Activated gamma-delta T cell treated with Interleukin-2 at 50 U/mL for 16 hours (primary cell): Measurements from ENCODE around the gene FGF6.
"Not testable (repeated sequence)": the region's sequence is repeated elsewhere in the genome, so short reads cannot be mapped to it uniquely, and the experiment has no call there.

Experiments used
- DNase-seq: peaks from one replicate; pipeline ENCODE4 v3.0.0-alpha.2; 2020

Gene FGF6, protein sequence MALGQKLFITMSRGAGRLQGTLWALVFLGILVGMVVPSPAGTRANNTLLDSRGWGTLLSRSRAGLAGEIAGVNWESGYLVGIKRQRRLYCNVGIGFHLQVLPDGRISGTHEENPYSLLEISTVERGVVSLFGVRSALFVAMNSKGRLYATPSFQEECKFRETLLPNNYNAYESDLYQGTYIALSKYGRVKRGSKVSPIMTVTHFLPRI

DNA sequence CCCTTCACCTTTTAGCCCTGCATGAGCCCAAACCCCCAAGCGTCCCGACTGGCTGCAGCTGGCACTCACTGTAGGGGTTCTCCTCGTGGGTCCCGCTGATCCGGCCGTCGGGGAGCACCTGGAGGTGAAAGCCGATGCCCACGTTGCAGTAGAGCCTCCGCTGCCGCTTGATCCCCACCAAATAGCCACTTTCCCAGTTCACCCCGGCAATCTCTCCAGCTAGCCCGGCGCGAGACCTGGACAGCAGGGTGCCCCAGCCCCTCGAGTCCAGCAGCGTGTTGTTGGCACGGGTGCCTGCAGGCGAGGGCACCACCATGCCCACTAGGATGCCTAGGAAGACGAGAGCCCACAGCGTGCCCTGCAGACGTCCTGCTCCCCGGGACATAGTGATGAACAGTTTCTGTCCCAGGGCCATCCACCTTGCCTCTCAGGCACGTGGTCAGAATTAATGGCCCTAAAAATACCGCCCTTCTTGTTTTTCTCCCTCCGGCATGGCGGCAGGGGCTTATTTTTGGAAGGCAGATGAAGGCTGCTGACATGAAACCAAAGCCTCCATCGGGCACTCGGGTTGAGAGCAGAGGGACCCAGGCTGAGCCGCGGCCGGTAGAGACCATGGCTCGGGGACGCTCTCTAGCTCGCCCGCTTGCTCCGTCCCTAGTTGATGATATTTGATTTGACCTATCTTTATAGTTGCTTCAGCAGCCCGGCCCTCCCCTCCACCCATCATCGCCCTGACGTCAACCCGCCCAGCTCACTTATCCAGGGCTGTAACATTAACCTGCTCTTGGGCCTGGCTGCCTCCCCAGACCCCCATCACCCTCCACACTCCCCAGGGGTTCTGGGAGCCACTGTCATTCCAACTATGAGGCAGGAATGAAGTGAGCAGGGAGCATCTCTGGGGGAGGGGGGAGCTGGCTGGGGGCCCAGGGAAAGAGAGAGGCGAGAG lies at the start of gene FGF6:
TSS of gene FGF6 (minus strand) at position 660 of the 946 bp plus-strand sequence. CDS start at position 415, 245 bp downstream.
- DNase-seq: no peak

DNA sequence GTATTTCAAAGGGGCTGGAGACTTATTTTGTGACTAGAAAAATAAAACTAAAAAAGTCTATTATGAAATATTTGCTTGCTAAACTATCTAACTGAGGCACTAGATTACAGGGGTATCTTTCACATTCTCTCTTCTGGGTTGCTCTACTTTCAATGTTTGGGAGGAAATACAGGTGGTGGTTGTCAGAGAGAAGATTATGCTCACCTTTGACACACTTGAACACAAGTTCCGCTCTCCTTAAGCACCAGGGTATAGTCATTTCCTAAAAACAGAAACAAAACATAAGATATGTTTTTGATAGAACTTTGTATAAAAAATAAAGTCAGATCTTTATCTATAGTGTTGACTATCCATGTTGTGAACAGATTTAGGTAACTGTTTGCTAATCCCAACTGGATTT lies 45.4 kb upstream of the FGF6 start:
- DNase-seq: no peak

DNA sequence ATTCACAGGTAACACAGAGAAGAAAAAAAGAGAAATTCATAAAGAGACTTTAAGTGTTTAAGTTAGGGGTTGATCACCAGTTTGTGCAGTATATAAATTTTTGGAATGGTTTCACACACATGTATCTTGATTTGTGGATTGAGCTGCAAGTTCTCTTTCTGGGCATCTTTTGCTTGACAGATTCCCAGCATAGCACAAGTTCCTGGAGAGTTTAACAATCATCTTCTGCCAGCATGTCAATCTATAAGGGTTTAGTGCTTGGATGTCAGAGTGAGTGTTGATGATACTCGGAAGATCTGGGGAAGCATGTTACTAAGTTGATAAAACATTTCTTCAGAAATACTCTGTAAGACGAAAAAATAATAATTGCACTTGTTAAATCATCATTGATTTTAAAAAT lies 43.9 kb upstream of the FGF6 start:
- no peak for DNase-seq

DNA sequence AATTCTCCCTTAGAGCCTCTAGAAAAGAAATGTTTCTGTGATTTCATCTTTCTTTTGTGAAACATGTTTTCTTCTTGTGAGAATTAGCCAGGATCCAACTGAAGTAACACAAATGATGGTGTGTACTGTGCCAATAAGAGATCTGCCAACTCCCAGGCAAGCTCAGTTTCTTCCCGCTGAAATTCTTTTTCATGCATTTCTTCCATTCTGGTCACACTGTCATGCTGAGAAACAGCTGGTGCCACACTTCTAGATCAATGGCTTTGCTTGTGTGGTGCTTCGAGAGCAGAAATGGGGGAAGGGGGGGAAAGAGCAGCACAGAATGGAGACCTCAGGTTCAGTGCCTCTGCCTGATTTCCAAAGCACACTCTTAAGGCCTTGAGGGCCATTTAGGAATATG lies 41.4 kb upstream of the FGF6 start:
- DNase-seq: no peak

DNA sequence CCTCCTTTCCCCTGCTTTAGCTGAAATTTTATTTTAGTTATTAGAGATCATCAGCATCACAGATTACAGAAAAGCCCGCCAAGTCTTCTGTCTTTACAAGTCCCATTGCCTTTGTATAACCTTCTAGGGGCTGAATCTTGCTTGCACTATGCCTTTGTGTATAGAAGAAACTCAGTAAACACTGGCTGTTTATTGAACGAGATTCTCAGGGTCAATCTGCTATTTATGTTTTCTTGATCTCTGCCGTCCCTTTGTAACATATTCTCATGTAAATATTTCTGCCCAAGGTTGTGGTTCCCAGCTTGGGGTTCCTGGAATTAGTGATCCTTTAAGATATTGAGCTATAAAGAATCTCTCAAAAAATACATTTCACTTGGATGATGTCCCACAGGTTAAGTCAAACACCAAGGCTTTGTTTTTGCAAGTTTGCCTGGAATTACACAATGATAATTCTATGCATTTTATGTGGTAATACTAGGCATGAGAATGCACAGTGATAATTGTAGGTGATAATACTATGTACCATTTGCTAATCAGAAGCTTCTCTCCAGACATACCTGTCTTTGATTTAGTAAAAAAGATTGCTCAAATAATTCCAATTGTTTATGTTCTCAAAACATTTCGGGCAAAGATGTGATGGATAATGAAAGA lies 40.6 kb upstream of the FGF6 start:
- no peak for DNase-seq

DNA sequence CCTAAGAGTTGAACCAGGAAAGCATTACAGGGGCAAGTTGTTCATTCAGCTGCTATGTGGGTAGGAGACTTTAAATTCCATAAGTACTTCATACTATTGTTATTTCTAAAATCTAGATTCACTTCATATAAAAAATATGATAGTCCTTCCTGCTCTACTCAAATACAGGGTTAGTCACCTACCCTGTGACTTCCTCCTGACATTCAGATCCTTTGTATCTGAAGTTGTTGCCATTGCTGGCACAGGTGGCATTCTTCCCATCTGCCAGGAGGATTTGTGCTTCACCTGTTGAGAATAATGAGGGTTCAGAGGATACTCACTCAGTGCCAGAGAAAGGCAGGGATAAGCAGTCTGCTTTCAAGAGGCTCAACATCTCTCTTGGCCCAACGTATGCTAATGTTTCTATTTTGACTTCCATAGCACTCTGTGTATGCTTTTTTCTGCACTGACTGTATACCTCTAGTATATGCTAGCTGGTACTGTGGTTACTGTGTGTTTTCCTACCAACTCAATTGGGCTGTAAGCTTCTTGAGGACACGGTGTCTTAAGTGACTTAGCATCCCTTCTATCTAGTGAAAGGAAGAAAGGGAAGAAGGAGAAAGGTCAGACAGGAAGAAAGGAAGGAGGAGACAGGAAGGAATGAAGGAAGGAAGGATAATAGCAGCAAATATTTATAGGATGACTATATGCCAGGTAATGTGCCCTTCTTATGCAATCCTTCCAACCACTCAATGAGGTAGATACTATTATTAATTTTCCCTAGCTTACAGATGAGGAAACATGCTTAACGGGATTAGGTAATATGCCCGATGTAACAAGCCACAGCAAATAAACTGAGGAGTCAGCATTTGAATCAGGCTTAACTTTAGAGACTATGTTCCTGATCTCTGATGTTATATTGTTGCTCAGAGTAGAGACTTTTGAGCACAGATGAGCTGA lies 38.5 kb upstream of the FGF6 start:
- no peak for DNase-seq

DNA sequence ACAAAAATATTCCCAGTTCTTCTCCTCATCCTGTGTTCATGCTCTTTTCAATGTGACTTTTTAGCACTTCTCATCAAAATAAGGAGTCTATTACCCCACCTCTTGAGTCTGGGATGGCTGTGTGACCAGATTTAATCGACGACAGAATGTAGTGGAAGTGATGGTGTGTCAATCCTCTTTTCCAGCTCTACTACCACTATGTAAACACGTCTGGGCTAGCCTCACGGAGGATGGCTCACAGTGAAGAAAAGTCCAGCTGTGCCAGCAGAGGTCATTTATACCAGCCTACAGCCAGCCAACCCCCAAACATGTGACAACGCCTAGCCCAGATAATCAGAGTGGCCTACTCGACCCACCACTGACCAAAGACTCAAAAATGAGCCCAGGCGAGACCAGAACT lies 37.3 kb upstream of the FGF6 start:
- no peak for DNase-seq

DNA sequence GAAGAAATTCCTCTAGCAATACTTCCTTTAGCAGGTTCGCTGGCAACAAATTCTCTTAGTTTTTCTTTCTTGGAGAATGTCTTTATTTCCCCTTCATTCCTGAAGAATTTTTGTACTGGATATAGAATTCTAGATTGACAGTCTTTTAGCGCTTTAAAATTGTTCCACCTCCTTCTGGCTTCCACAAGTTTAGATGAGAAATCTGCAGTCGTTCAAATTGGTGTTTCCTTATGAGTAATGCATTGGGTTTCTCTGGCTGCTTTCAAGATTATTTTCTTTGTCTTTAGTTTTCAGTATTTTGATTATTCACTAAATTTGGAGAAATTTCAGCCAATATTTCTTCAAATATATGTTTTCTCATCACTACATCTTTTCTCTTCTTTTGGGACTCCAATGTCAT lies 33.3 kb upstream of the FGF6 start:
- no peak for DNase-seq

DNA sequence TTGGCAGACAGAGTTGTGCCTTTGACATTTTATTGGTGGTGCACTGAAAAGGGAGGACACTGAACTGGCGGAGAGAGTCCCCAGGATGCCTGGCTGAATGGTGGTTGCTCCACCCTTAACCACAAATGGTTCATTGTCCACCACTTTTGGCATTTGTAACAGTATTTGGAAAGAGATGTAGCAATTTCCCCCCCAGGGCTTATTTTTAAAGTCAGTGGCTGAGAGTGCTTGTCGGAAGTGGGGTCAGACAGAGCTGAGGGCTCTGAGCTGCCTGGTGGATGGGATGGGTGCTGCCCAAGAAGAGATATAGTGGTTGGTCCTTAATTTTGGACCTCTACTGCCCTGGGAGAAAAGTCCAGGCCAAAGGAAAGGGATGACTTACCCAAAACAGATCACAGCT lies 31.5 kb upstream of the FGF6 start:
- no peak for DNase-seq

DNA sequence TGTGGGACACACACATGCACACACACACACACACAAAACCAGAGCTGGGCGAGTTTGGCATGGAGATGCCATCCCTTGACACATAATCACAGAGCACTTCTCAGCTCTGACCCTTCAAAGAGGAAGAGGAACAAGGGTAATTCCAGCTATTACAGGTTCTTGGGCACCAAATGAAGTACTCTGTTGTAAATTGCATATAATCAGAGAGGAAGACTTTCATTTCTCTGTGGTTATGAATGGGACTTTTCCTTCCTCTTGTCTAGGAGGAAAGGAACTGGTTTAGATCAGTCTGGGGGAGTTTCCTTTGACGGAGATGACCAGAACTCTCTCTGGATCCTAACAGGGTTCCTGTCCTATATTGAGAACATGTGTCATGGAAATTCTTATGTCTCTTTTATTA lies 26.4 kb upstream of the FGF6 start:
- no peak for DNase-seq

DNA sequence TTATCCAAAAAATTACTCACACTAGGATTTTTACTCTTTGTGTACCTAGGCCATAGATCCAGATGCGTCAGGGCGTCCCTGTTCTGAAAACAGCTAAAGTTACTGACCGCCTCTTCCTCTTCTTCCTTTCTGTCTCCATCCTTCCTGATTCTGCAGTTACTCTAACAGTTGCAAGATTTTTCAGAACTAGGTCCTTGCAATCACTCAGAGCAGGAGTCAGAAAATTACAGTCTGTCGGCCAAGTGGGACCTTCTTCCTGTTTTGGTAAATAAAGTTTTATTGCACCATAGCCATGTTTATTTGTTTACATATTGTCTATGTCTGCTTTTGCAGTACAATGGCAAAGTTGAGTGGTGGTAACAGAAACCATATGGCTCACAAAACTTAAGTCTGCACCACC lies 25.6 kb upstream of the FGF6 start:
- DNase-seq: no peak

DNA sequence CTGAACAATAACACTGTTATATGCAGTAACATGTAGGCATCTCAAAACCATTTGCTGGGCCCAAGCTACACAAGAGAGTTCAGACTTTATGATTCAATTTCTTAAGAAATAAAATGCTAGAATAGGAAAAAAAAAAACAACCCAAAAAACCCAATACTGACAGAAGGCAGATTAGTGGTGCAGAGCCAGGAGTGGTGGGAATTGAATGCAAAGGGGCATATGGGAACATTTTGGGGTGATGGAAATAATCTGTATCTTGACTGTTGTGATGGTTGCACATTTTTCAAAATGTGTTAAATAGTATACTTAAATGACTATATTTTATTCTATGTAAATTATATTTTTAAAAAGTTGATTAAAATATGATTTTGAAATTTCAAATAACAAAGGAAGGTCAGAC lies 23.4 kb upstream of the FGF6 start:
- no peak for DNase-seq

DNA sequence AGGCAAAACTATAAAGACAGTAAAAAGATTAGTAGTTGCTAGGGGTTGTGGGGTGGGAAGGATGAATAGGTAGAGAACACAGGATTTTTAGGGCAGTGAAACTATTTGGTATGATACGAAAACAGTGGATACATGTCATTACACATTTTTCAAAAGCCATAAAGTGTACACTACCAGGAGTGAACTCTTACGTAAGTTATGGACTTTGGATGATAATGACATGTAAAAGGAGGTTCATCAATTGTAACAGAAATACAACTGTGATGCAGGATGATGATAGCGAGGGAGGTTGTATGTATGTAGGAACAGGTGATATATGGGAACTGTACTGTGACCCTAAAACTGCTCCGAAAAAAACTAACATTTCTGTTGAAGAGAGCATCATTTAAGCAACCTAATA lies 15.1 kb upstream of the FGF6 start:
- no peak for DNase-seq

DNA sequence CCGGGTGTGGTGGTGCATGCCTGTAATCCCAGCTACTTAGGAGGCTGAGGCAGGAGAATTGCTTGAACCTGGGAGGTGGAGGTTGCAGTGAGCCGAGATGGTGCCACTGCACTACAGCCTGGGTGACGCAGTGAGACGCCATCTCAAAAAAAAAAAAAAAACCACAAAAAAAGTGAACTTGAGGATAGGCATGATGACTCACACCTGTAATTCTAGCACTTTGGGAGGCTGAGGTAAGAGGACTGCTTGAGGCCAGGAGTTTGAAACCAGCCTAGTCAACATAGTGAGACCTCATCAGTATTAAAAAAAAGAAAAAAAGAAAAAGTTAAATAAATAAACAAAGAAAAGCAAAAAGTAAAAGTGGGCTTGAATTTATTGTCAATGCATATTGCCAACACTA lies 10.2 kb upstream of the FGF6 start:
- DNase-seq: not testable (repeated sequence)

DNA sequence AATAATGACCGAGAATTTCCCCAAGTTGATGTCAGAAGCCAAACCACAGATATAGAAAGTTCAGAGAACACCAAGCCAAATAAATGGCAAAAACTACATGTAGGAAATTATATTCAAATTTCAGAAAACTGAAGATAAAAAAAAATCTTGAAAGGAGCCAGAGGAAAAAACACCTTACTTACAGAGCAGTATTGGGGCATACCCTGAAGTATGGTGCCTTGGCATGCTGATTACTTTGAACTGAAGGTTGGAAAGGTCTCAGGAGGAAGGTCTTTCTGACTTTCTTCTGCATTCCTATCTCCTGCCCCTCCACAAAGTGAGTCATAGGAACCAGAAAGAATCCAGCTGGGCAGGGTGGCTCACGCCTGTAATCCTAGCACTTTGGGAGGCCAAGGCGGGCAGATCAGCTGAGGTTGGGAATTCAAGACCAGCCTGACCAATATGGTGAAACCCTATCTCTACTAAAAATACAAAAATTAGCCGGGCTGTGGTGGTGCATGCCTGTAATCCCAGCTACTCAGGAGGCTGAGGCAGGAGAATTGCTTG lies 8.8 kb upstream of the FGF6 start:
- no peak for DNase-seq

DNA sequence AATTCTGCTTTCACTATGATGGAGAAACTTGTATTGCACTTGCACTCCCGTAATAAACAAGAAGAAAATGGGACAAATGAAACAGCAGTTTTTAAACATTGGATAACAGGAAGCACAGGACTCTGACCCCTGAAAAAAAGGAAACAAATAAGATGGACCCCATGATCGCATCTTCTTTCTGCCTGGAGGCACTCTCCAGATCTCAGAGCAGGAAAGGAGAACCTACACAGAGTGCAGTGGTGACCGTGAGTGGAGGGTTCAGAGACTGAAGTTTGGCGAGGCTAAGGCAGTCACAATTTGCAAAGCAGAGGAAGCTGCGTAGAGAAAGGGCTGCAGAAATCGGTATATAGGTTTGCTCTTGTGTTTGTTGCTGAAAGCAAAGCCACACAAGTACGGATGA lies 6.1 kb upstream of the FGF6 start:
- DNase-seq: no peak

DNA sequence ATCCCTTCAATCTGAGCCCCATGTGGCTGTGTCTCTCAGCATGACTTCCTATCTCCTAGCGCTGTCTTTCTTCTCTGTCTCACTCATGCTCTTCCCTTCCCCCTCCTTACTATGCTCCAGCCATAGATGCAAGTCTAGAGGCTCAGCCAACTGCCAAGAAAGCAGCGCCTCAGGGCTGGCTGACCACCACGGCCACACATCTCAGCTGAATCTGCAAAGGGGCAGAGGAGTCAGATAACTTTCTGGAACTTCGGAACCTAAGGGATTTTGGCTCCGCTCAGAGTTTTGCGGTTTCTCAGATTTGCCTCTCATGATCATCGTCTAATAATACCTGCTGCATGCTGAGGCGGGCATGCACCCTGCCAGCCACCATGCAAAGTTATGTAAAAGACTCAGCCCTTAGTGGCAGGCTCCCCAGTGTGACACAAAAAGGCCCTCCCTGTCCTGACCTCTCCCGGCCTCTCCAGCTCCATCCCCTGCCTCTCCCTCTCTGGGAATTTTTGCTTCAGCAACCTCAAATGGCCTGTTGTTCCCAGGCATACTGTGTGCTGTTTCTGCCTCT lies 5.0 kb upstream of the FGF6 start:
- no peak for DNase-seq

DNA sequence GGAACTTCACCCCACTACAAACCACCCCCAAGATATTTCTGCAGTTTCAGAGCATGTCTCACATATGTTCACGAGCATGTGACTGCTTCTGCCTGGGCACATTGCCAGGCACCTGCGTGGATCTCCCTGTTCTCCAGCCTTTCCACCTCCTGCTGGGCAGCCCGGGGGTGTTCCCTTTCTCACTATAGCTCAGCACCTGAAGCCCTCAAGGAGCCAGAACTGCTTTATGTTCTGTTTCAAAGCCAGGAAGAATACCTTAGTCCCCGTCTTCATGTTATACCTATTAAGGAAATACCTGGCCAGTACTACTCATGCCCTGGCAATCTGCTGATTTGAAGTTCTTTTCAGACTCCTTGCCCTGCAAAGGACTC lies 4.2 kb upstream of the FGF6 start:
- no peak for DNase-seq

DNA sequence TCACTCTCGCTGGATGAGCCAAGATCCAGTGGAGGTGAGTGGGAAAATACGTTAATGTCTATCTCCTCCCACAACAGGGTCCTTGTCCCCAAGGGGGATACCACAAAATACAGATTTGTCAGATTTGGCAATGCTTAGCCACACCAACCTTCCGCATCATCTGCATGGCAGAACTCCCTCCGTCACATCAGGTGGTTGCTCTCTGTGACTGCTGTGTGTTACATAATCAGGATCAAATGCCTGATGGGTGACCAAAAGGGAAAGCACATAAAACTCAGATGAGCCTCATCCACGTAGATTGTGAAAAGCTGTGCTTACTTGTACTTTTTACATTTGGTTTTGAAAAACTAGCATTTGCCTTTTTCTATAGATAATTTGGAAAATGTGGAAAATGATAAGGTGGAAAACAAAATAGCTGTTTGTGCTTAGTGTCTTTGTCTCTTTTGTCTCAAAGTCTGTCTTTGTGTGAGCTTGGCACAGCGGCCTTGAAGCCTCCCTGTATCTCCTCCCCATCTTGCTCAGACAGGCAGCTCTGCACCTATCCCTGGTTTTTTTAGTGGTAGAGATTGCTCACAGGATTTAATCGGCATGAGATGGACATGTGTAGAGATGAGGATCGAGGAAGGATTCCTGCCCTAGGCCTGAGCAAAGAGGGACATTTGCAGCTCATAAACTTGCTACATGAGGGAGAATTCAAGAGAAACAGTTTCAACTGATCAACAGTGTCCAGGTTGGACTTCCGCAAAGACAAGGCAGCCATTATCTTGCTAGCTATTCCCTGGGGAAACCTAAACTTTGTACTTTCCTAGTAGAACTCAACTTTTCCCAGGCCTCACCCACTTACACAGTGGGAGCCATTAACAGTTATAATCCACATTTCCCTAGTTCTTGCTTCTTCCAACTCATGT lies 3.6 kb upstream of the FGF6 start:
- DNase-seq: no peak

DNA sequence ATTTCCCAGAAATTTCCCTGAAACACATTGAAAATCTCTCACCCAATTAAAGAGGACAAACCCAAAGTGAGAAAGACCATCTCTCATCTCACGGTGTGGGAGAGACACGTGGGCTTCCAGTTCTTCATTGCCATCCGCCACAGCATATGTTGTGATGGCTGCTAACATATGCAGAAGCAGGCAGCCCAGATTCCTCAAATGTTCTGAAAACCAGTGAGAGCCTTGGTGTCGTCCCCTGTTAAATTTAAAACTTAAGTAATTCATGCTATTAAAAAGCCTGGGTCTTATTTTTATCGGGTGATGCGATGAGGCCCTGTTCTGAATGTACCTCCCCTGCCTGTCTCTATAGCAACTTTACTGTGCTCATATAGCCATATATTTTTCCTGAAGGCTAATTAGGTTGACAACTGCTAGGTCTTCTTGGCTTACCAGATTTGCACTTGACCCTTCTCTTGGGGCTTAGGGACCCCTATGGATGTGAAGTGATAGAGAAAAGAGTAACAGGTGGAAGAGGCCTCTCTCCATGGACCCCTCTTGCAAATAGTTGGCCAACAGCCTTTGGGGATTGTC lies 2.8 kb upstream of the FGF6 start:
- no peak for DNase-seq

DNA sequence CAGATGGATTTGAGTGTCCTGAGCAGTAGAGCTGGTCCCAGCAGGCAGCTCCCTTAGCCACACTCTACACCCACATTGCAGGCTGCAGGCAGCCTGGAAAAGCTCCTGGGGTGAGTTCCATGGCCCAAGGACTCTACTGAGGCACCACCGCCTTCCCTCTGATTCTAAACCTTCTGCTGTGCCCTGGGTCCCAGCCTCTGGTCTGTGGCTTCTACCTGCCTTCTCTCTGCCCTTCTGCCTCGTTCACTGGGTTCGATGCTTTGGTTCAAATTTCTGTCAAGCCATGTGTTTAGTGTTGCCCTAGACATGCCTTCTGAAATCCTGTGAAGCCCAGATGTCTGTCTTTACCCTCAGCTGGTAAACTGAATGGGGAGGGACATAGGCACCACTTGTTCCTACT lies 1.5 kb upstream of the FGF6 start:
- no peak for DNase-seq
